Measurements from ENCODE around the gene CLSTN3. TPM values are rescaled to one million over a fixed set of nuclear protein-coding genes. Genes with fewer than 3 reads are reported as not detected.

The CLSTN3 gene
- total and polyA plus RNA-seq, 2 donors from 2014 or later, result 33.0 to 64.2 TPM

- FAIRE-seq (no peak), DNase-seq (no peak)
- Histone ChIP-seq H3K4me3 (ENCODE audit: low read length in 3 of 3) (no peak overlapping the region), H3K4me1 (ENCODE audit: control insufficient read depth in 2 of 3, insufficient read depth in 2 of 3, low read depth in 1 of 3, low read length in 3 of 3) (peaks cover 0 to 7% (median 3%) of the 10 kb centered on the region in 3 donors), H3K9me3 (ENCODE audit: control insufficient read depth in 2 of 3, insufficient read depth in 1 of 3, low read length in 3 of 3) (no peaks in the 10 kb centered on the region), H3K36me3 (ENCODE audit: control insufficient read depth in 2 of 3, insufficient read depth in 3 of 3, low read length in 3 of 3) (peaks cover 0 to 13% (median 0%) of the 10 kb centered on the region in 3 donors), H3K9ac (ENCODE audit: low read length in 3 of 3) (no peak overlapping the region), H3K27ac (ENCODE audit: low read depth in 2 of 2, low read length in 2 of 2) (no peak overlapping the region), H3K27me3 (ENCODE audit: control insufficient read depth, insufficient read depth, low read length) (no peaks in the 10 kb centered on the region)
- intact Hi-C loops (cut with DNase I), result no loop called here
- no peak for TF ChIP-seq CTCF (IDR thresholded peaks at IDR 0.05; ENCODE audit: borderline replicate concordance, extremely low read depth, insufficient read depth)
Measured at GRCh38 chr12:7158781-7159609, 28.8 kb downstream of the CLSTN3 start.

- TF ChIP-seq CTCF (IDR thresholded peaks at IDR 0.05; ENCODE audit: borderline replicate concordance, extremely low read depth, insufficient read depth), result no peak
- no peak overlapping the region for H3K4me3 ChIP-seq (ENCODE audit: low read length in 3 of 3)
- no peak for DNase-seq
- H3K27ac ChIP-seq (ENCODE audit: low read depth in 2 of 2, low read length in 2 of 2), result no peak overlapping the region
- H3K36me3 ChIP-seq (ENCODE audit: control insufficient read depth in 2 of 3, insufficient read depth in 3 of 3, low read length in 3 of 3), result peaks cover 0 to 5% (median 0%) of the 10 kb centered on the region in 3 donors
- no peak for FAIRE-seq
- intact Hi-C loops (cut with DNase I), result no loop called here
- H3K27me3 ChIP-seq (ENCODE audit: control insufficient read depth, insufficient read depth, low read length), result no peaks in the 10 kb centered on the region
- no peak overlapping the region for H3K9ac ChIP-seq (ENCODE audit: low read length in 3 of 3)
- H3K9me3 ChIP-seq (ENCODE audit: control insufficient read depth in 2 of 3, insufficient read depth in 1 of 3, low read length in 3 of 3), result no peaks in the 10 kb centered on the region
- peaks cover 0 to 7% (median 3%) of the 10 kb centered on the region in 3 donors for H3K4me1 ChIP-seq (ENCODE audit: control insufficient read depth in 2 of 3, insufficient read depth in 2 of 3, low read depth in 1 of 3, low read length in 3 of 3)
Measured at GRCh38 chr12:7160183-7160582, 30.0 kb downstream of the CLSTN3 start.

GRCh38 chr12:7161327-7161726 lies 31.2 kb downstream of the CLSTN3 start:
- no peak overlapping the region for H3K27ac ChIP-seq (ENCODE audit: low read depth in 2 of 2, low read length in 2 of 2)
- FAIRE-seq (no peak), DNase-seq (no peak)
- no peak for TF ChIP-seq CTCF (IDR thresholded peaks at IDR 0.05; ENCODE audit: borderline replicate concordance, extremely low read depth, insufficient read depth)
- H3K27me3 ChIP-seq (ENCODE audit: control insufficient read depth, insufficient read depth, low read length), result no peaks in the 10 kb centered on the region
- intact Hi-C loops (cut with DNase I), result no loop called here
- H3K4me3 ChIP-seq (ENCODE audit: low read length in 3 of 3), result no peak overlapping the region
- H3K4me1 ChIP-seq (ENCODE audit: control insufficient read depth in 2 of 3, insufficient read depth in 2 of 3, low read depth in 1 of 3, low read length in 3 of 3), result peaks cover 0 to 7% (median 3%) of the 10 kb centered on the region in 3 donors
- H3K9me3 ChIP-seq (ENCODE audit: control insufficient read depth in 2 of 3, insufficient read depth in 1 of 3, low read length in 3 of 3), result no peaks in the 10 kb centered on the region
- H3K9ac ChIP-seq (ENCODE audit: low read length in 3 of 3), result no peak overlapping the region
- H3K36me3 ChIP-seq (ENCODE audit: control insufficient read depth in 2 of 3, insufficient read depth in 3 of 3, low read length in 3 of 3), result peaks cover 0 to 4% (median 0%) of the 10 kb centered on the region in 3 donors

Measured in kidney (tissue), 14 donors.